Activated T-helper 1 cell treated with anti-CD3 and anti-CD28 coated beads, Interleukin-12 subunit alpha, Interleukin-12 subunit beta, Interleukin-2, Interleukin-4 antibody, amounts not matched to agents 30 ng/mL and 10 ng/mL and 1 ng/mL, durations not matched to agents 14 hours and 24 hours and 36 hours (primary cell): ENCODE results near the gene TAS1R1. TPM values are rescaled to one million over a fixed set of nuclear protein-coding genes. Genes with fewer than 3 reads are reported as not detected.
"Not testable (repeated sequence)": the region's sequence is repeated elsewhere in the genome, so short reads cannot be mapped to it uniquely, and the experiment has no call there.

Source experiments
- DNase-seq: peaks from one replicate; pipeline ENCODE4 v3.0.0; 2021; ENCODE audit warnings: low spot score
- H3K27ac Mint-ChIP-seq: one replicate; pipeline ENCODE4 v1.8.0; 2021; ENCODE audit warnings: mild to moderate bottlenecking, mixed read lengths
- H3K27me3 Mint-ChIP-seq: one replicate; pipeline ENCODE4 v1.8.0; 2022; ENCODE audit warnings: mild to moderate bottlenecking, moderate library complexity, mixed read lengths; ENCODE audit not compliant: insufficient read depth
- H3K36me3 Mint-ChIP-seq: one replicate; pipeline ENCODE4 v1.8.0; 2021; ENCODE audit warnings: low read depth, mixed read lengths
- H3K4me1 Mint-ChIP-seq: one replicate; pipeline ENCODE4 v1.8.0; 2021; ENCODE audit warnings: low read depth, mixed read lengths
- H3K4me3 Mint-ChIP-seq: one replicate; pipeline ENCODE4 v1.8.0; 2021; ENCODE audit warnings: mild to moderate bottlenecking, moderate library complexity, mixed read lengths
- H3K9me3 Mint-ChIP-seq: one replicate; pipeline ENCODE4 v1.8.0; 2021; ENCODE audit warnings: mixed read lengths
- intact Hi-C: fragments of 100-400 bp; cut with micrococcal nuclease; formaldehyde crosslinking; loops from one replicate; pipeline ENCODE4 v1.15.1; 2024
- total RNA-seq: library from RNA; stranded (reverse); gene quantifications from 2 replicates; pipeline ENCODE4 v1.2.3, GENCODE V29; 2022

The TAS1R1 gene
- total RNA-seq, 1 donor from 2014 or later, result not detected

GRCh38 chr1:6531996-6532395, 23.1 kb upstream of the TAS1R1 start:
- Mint-ChIP-seq H3K27ac (no peak overlapping the region), H3K36me3 (peaks cover 25% of the 10 kb centered on the region), H3K4me3 (no peak overlapping the region), H3K4me1 (no peaks in the 10 kb centered on the region), H3K27me3 (no peaks in the 10 kb centered on the region), H3K9me3 (no peaks in the 10 kb centered on the region)
- DNase-seq, result no peak
- intact Hi-C loops, result no loop called here

GRCh38 chr1:6534248-6534822, 20.8 kb upstream of the TAS1R1 start:
- no peak overlapping the region for H3K4me3 Mint-ChIP-seq
- intact Hi-C loops, result no loop called here
- H3K4me1 Mint-ChIP-seq, result no peaks in the 10 kb centered on the region
- no peak for DNase-seq
- no peaks in the 10 kb centered on the region for H3K9me3 Mint-ChIP-seq
- peaks cover 17% of the 10 kb centered on the region for H3K36me3 Mint-ChIP-seq
- H3K27ac Mint-ChIP-seq, result no peak overlapping the region
- no peaks in the 10 kb centered on the region for H3K27me3 Mint-ChIP-seq

GRCh38 chr1:6535214-6535613, 19.9 kb upstream of the TAS1R1 start:
- intact Hi-C loops, result no loop called here
- peaks cover 19% of the 10 kb centered on the region for H3K36me3 Mint-ChIP-seq
- no peak overlapping the region for H3K27ac Mint-ChIP-seq

GRCh38 chr1:6536291-6536690, 18.8 kb upstream of the TAS1R1 start:
- intact Hi-C loops, result no loop called here
- H3K27ac Mint-ChIP-seq, result no peak overlapping the region
- peaks cover 22% of the 10 kb centered on the region for H3K36me3 Mint-ChIP-seq
- no peak overlapping the region for H3K4me3 Mint-ChIP-seq
- no peak for DNase-seq
- H3K9me3 Mint-ChIP-seq, result no peaks in the 10 kb centered on the region
- H3K4me1 Mint-ChIP-seq, result no peaks in the 10 kb centered on the region
- no peaks in the 10 kb centered on the region for H3K27me3 Mint-ChIP-seq

More at GRCh38 chr1:6535214-6535613, 19.9 kb upstream of the TAS1R1 start:
- DNase-seq, result no peak
- no peaks in the 10 kb centered on the region for H3K27me3 Mint-ChIP-seq
- H3K4me3 Mint-ChIP-seq, result no peak overlapping the region
- no peaks in the 10 kb centered on the region for H3K4me1 Mint-ChIP-seq
- no peaks in the 10 kb centered on the region for H3K9me3 Mint-ChIP-seq

DNA sequence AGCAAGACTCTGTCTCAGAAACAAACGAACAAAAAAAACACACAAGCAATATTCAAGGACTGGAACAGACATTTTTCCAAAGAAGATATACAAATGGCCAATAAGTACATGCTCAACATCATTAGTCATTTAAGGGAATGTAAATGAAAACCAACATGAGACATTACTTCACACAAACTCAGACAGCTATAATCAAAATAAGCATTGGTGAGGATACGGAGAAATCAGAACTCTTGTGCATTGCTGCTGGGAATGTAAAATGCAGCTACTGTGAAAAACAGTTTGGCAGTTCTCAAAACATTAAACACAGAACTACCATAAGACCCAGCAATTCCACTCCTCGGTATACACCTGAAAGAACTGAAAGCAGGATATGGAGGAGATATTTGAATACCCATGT, 16.2 kb upstream of the TAS1R1 start:
- H3K27ac Mint-ChIP-seq, result no peak overlapping the region
- intact Hi-C loops, result no loop called here
- DNase-seq, result no peak
- H3K27me3 Mint-ChIP-seq, result no peaks in the 10 kb centered on the region
- peaks cover 10% of the 10 kb centered on the region for H3K36me3 Mint-ChIP-seq
- no peaks in the 10 kb centered on the region for H3K9me3 Mint-ChIP-seq
- no peaks in the 10 kb centered on the region for H3K4me1 Mint-ChIP-seq
- no peak overlapping the region for H3K4me3 Mint-ChIP-seq

DNA sequence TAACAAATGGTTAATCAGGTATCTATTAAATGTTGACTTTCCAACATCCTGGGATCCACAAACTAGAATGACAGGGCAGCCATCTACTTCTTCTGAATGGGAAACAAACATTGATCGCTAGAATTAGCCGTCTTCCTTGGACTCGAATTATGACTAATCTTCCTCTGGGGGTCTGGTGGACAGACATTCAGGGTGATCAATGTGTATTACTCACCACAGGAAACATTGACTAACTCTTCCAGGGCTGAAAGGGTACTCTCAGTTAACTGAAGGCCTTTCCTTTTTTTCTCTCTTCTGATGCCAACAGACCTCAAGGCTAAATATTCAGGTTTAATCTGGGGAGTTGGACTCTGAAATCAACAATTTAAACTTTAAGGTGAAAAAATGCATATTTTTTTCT, 10.3 kb upstream of the TAS1R1 start:
- Mint-ChIP-seq H3K4me3 (peak overlapping the region; percentile 40), H3K9me3 (no peaks in the 10 kb centered on the region), H3K27me3 (no peaks in the 10 kb centered on the region), H3K36me3 (peaks cover 50% of the 10 kb centered on the region), H3K27ac (peak overlapping the region; percentile 53), H3K4me1 (peaks cover 31% of the 10 kb centered on the region)
- no peak for DNase-seq
- intact Hi-C loops, result no loop called here

DNA sequence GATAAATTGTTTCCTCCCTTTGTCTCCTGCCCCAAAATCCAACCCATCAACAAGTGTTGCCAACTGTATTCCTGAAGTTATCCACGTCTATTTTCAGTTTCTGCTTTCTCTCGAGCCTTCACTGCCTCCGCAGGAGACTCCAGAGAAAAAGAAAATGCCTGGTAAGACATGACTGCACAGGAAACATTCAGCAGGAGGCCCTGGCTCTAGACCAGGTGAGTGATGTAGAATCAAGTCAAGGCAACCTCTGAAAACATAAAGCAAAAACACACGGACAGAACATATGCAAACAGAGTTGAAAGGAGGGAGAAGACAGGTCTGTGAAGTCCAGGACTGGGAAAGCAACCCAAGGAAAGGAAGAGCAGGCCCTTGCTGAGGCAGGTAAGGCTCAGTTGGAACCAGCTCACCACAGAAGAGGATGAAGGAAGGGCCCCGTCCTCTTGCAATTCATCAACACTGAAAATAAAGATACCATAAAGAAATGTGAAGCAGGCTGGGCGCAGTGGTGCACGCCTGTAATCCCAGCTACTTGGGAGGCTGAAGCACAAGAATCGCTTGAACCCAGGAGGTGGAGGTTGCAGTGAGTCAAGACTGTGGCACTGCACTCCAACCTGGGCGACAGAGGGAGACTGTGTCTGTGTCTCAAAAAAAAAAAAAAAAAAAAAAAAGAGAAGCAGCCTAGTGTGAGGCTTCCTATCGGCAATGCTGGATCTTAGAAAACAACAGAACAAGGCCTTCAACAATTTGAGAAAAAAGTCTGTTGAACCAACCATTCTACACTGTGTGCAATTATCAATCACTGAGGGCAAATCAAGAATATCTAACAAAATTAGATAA, 9.6 kb upstream of the TAS1R1 start:
- peak; percentile 5 for DNase-seq
- Mint-ChIP-seq H3K9me3 (no peaks in the 10 kb centered on the region), H3K27me3 (no peaks in the 10 kb centered on the region), H3K4me1 (peaks cover 31% of the 10 kb centered on the region), H3K36me3 (peaks cover 53% of the 10 kb centered on the region), H3K27ac (peak overlapping the region; percentile 68), H3K4me3 (peak overlapping the region; percentile 40)
- intact Hi-C loops, result no loop called here

DNA sequence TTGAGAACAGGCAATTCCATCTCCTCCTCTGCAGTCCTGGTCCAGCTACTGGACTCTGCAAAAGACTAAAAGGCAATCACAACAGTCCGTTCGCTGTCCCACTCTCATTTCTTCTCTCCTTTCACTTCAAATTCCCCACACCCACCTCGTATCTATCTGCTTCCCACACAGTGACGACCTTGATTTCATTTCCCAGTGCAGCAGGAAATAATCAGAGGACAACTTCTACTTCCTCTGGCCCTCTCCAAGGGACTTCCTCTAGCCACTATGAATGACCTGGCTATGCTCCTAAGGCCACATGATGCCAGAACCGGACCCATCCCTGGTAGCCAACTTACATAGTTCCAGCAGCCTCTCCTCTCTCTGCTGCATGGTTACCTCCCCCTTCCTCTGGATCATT, 8.8 kb upstream of the TAS1R1 start:
- H3K4me1 Mint-ChIP-seq, result peaks cover 31% of the 10 kb centered on the region
- no peak for DNase-seq
- peak overlapping the region; percentile 63 for H3K4me3 Mint-ChIP-seq
- intact Hi-C loops, result no loop called here
- H3K27ac Mint-ChIP-seq, result peak overlapping the region; percentile 45
- no peaks in the 10 kb centered on the region for H3K9me3 Mint-ChIP-seq
- H3K36me3 Mint-ChIP-seq, result peaks cover 51% of the 10 kb centered on the region
- no peaks in the 10 kb centered on the region for H3K27me3 Mint-ChIP-seq

GRCh38 chr1:6547301-6547700, 7.8 kb upstream of the TAS1R1 start:
- H3K36me3 Mint-ChIP-seq, result peaks cover 48% of the 10 kb centered on the region
- H3K9me3 Mint-ChIP-seq, result no peaks in the 10 kb centered on the region
- DNase-seq, result no peak
- peaks cover 31% of the 10 kb centered on the region for H3K4me1 Mint-ChIP-seq
- peak overlapping the region; percentile 25 for H3K27ac Mint-ChIP-seq
- intact Hi-C loops, result no loop called here
- no peak overlapping the region for H3K4me3 Mint-ChIP-seq
- no peaks in the 10 kb centered on the region for H3K27me3 Mint-ChIP-seq

DNA sequence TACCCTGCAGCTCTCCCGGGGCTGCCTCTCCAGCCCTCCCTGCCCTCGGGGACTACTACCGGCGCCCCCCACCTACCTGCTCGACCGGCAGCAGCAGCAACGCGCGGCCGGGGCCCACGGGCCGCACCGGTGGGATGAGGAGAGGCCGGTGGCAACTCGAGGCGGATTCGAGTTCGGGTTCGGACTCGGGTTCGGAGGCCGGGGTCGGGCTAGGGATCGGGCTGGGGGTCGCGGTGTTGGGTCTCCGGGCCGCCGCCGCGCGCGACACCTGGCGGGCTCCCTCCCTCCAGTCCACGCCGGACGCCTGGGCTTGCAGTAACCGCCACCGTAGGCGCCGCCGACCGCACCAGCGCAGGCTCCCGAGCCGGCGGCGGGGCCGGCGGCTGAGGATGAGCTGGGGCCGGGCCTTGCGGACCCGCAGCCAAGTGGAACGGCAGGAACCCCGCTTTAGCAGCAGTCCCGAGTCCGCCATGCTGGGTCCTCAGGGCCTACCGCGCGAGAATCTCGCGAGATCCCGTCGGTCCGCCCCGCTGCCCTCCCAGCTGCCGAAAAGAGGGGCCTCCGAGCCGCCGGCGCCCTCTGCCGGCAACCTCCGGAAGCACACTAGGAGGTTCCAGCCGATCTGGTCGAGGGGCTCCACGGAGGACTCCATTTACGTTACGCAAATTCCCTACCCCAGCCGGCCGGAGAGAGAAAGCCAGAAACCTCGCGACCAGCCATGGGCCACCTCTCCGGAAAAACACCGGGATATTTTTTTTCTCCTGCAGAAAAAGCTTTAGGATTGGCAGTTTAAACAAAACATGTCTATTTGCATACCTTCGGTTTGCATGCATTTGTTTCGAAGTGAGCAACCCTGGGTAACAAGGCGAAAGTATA, 838 bp upstream of the TAS1R1 start, which contains the start of gene NOL9:
NOL9 (minus strand) TSS at position 483 of the 876 bp plus-strand sequence; CDS start at position 472, 11 bp downstream.
- DNase-seq, result peak; percentile 93
- Mint-ChIP-seq H3K36me3 (peaks cover 9% of the 10 kb centered on the region), H3K27ac (peak within 1 kb of the TSS; percentile 81), H3K4me3 (peak within 1 kb of the TSS; percentile 87), H3K4me1 (peaks cover 7% of the 10 kb centered on the region), H3K9me3 (no peaks in the 10 kb centered on the region), H3K27me3 (no peaks in the 10 kb centered on the region)
- intact Hi-C loops, result loop anchor here (1.0 to 5.0 kb wide), 8 partner anchors 25 to 1228 kb away; partner anchors contain the start of genes CAMTA1, PER3, PHF13 and RPL22

DNA sequence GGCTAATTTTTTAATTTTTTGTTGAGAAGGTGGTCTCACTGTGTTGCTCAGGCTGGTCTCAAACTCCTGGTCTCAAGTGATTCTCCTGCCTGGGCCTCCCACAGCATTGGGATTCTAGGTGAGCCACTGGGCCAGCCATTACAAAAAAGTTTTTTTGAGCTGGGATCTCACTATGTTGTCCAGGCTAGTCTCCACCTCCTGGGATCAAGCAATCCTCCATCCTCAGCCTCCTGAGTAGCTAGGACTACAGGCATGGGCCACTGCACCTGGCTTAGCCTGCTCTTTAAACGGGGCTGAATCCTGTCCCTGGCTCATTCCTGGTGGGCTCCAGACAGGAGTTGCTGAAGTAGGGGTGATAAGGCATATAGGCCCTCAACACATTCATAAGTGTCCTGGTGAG, 2.5 kb downstream of the TAS1R1 start:
- intact Hi-C loops, result no loop called here
- H3K4me1 Mint-ChIP-seq, result peaks cover 7% of the 10 kb centered on the region

GRCh38 chr1:6559161-6559560, 4.1 kb downstream of the TAS1R1 start:
- H3K9me3 Mint-ChIP-seq, H3K36me3 Mint-ChIP-seq, H3K4me1 Mint-ChIP-seq, DNase-seq, H3K27ac Mint-ChIP-seq, intact Hi-C loops, H3K4me3 Mint-ChIP-seq, H3K27me3 Mint-ChIP-seq: not testable (repeated sequence)

More for the DNA sequence above, 2.5 kb downstream of the TAS1R1 start:
- no peak overlapping the region for H3K4me3 Mint-ChIP-seq
- no peaks in the 10 kb centered on the region for H3K9me3 Mint-ChIP-seq
- H3K36me3 Mint-ChIP-seq, result no peaks in the 10 kb centered on the region
- H3K27me3 Mint-ChIP-seq, result no peaks in the 10 kb centered on the region
- DNase-seq, result no peak
- no peak overlapping the region for H3K27ac Mint-ChIP-seq
